Hepatocyte (in vitro differentiated cells): ENCODE measurements around the gene THRSP. TPM values are rescaled to one million over a fixed set of nuclear protein-coding genes. Genes with fewer than 3 reads are reported as not detected.
"Not testable (repeated sequence)": the region's sequence is repeated elsewhere in the genome, so short reads cannot be mapped to it uniquely, and the experiment has no call there.

ENCODE experiments used
- DNase-seq: peaks from one replicate; pipeline ENCODE4 v3.0.0-alpha.2; 2016; ENCODE audit warnings: low spot score
- H2AFZ ChIP-seq: fragments of 200-600 bp; sonication (generic); 2 replicates; pipeline ENCODE4 v1.6.0; 2016; ENCODE audit warnings: antibody characterized with exemption, mild to moderate bottlenecking
- H3K27ac ChIP-seq: fragments of 200-600 bp; sonication (generic); 2 replicates; pipeline ENCODE4 v1.5.1; 2016; ENCODE audit warnings: mild to moderate bottlenecking
- H3K27me3 ChIP-seq: fragments of 200-600 bp; sonication (generic); 2 replicates; pipeline ENCODE4 v1.6.1; 2016
- H3K36me3 ChIP-seq: fragments of 200-600 bp; sonication (generic); replicated peaks from 2 replicates; pipeline ENCODE4 v1.5.1; 2016; ENCODE audit warnings: low read depth; ENCODE audit not compliant: insufficient read depth
- H3K4me1 ChIP-seq: fragments of 200-600 bp; sonication (generic); 2 replicates; pipeline ENCODE4 v1.5.1; 2016; ENCODE audit warnings: mild to moderate bottlenecking, moderate library complexity; ENCODE audit not compliant: insufficient read depth
- H3K4me2 ChIP-seq: fragments of 200-600 bp; sonication (generic); 2 replicates; pipeline ENCODE4 v1.6.0; 2016
- H3K4me3 ChIP-seq: fragments of 200-600 bp; sonication (generic); 2 replicates; pipeline ENCODE4 v1.5.1; 2016; ENCODE audit warnings: mild to moderate bottlenecking
- H3K79me2 ChIP-seq: fragments of 200-600 bp; sonication (generic); 2 replicates; pipeline ENCODE4 v1.6.0; 2017; ENCODE audit warnings: mild to moderate bottlenecking
- H3K9me2 ChIP-seq: fragments of 200-600 bp; sonication (generic); replicated peaks from 2 replicates; pipeline ENCODE4 v1.6.0; 2017; ENCODE audit warnings: mild to moderate bottlenecking; ENCODE audit not compliant: insufficient read depth
- H3K9me3 ChIP-seq: fragments of 200-600 bp; sonication (generic); 2 replicates; pipeline ENCODE4 v1.5.1; 2016; ENCODE audit warnings: low read depth, mild to moderate bottlenecking
- H4K20me1 ChIP-seq: fragments of 200-600 bp; sonication (generic); 2 replicates; pipeline ENCODE4 v1.6.0; 2016; ENCODE audit warnings: mild to moderate bottlenecking; ENCODE audit not compliant: insufficient read depth, poor library complexity, severe bottlenecking
- CTCF ChIP-seq: fragments of 200-600 bp; sonication (generic); IDR thresholded peaks from 2 replicates; pipeline ENCODE4 v1.5.1; 2016; ENCODE audit warnings: antibody characterized with exemption, mild to moderate bottlenecking; ENCODE audit not compliant: poor library complexity
- EZH2 ChIP-seq: fragments of 200-600 bp; sonication (generic); IDR thresholded peaks from 2 replicates; pipeline ENCODE4 v1.6.1; 2016; ENCODE audit warnings: antibody characterized with exemption, mild to moderate bottlenecking, borderline replicate concordance
- EZH2phosphoT487 ChIP-seq: fragments of 200-600 bp; sonication (generic); IDR thresholded peaks from one replicate; pipeline ENCODE4 v1.6.1; 2018; ENCODE audit warnings: antibody characterized with exemption, mild to moderate bottlenecking, low read depth, moderate library complexity; ENCODE audit not compliant: unreplicated experiment, severe bottlenecking
- WGBS: methylation state at CpG from one replicate; pipeline ENCODE4 v1.1.6; 2016; ENCODE audit warnings: low lambda C conversion rate; ENCODE audit errors: missing lambda C conversion rate; 5-methylcytosine and 5-hydroxymethylcytosine counted together
- polyA plus RNA-seq: library from polyadenylated mRNA; unstranded; fragments of >200 nt; fragmentation: Nextera tagmentation; extraction: Ambion mirVana; gene quantifications from 2 replicates; pipeline ENCODE4 v1.2.1, GENCODE V29; 2016
- total RNA-seq: library from RNA; depleted of rRNA; stranded (reverse); fragments of >200 nt; gene quantifications from 2 replicates; pipeline ENCODE4 v1.2.3, GENCODE V29; 2014

The THRSP gene
- 0.17 TPM in 1 of 2 replicates, not detected in the other for total RNA-seq
- polyA plus RNA-seq = 0.13 and 0.17 TPM in 2 replicates

GRCh38 chr11:78063440-78064181 lies at the start of gene THRSP:
Gene THRSP (plus strand): TSS chr11:78063861. CDS start chr11:78063882, 21 bp downstream.
- no peaks in the 10 kb centered on the region for H3K9me3 ChIP-seq
- no peak for DNase-seq
- no peak within 1 kb of the TSS for H2AFZ ChIP-seq
- no peaks in the 10 kb centered on the region for H4K20me1 ChIP-seq
- no peaks in the 10 kb centered on the region for H3K36me3 ChIP-seq
- no peaks in the 10 kb centered on the region for H3K9me2 ChIP-seq
- 97% methylated on average over 14 of the region's 14 CpGs for WGBS
- H3K27me3 ChIP-seq = no peaks in the 10 kb centered on the region
- H3K79me2 ChIP-seq = no peaks in the 10 kb centered on the region
- H3K27ac ChIP-seq = no peak within 1 kb of the TSS
- TF ChIP-seq EZH2 = no peak
- no peak for TF ChIP-seq EZH2phosphoT487
- no peak for TF ChIP-seq CTCF
- H3K4me2 ChIP-seq = no peak within 1 kb of the TSS
- H3K4me1 ChIP-seq = no peaks in the 10 kb centered on the region
- no peak within 1 kb of the TSS for H3K4me3 ChIP-seq

- not testable (repeated sequence) for H3K79me2 ChIP-seq, H3K27me3 ChIP-seq, H3K4me3 ChIP-seq, H3K9me2 ChIP-seq, H3K9me3 ChIP-seq, H3K4me1 ChIP-seq, DNase-seq, H4K20me1 ChIP-seq, H3K27ac ChIP-seq, H2AFZ ChIP-seq, H3K36me3 ChIP-seq, H3K4me2 ChIP-seq
- 93% methylated on average over 6 of the region's 6 CpGs for WGBS
These were observed 48.6 kb upstream of the THRSP start for GRCh38 chr11:78014937-78015520.

- H3K9me2 ChIP-seq = no peaks in the 10 kb centered on the region
- no peaks in the 10 kb centered on the region for H4K20me1 ChIP-seq
- no peak overlapping the region for H3K4me3 ChIP-seq
- H3K36me3 ChIP-seq = no peaks in the 10 kb centered on the region
- peaks cover 9% of the 10 kb centered on the region for H3K4me1 ChIP-seq
- TF ChIP-seq EZH2 (no peak), EZH2phosphoT487 (no peak), CTCF (no peak)
- H2AFZ ChIP-seq = no peak overlapping the region
- no peaks in the 10 kb centered on the region for H3K27me3 ChIP-seq
- no peak for DNase-seq
- H3K9me3 ChIP-seq = no peaks in the 10 kb centered on the region
- H3K4me2 ChIP-seq = no peak overlapping the region
- 89% methylated on average over 1 of the region's 1 CpG for WGBS
- no peaks in the 10 kb centered on the region for H3K79me2 ChIP-seq
- no peak overlapping the region for H3K27ac ChIP-seq
These were observed 47.8 kb upstream of the THRSP start for GRCh38 chr11:78015878-78016277.

- no peak for DNase-seq
- Histone ChIP-seq H3K27ac (peak overlapping the region; percentile 61), H3K9me2 (no peaks in the 10 kb centered on the region), H3K36me3 (no peaks in the 10 kb centered on the region), H3K4me3 (no peak overlapping the region), H4K20me1 (no peaks in the 10 kb centered on the region), H3K79me2 (no peaks in the 10 kb centered on the region), H3K4me1 (peaks cover 9% of the 10 kb centered on the region), H3K9me3 (no peaks in the 10 kb centered on the region), H3K4me2 (peak overlapping the region; percentile 46), H3K27me3 (no peaks in the 10 kb centered on the region), H2AFZ (no peak overlapping the region)
- 35% methylated on average over 4 of the region's 4 CpGs for WGBS
- no peak for TF ChIP-seq EZH2
- no peak for TF ChIP-seq EZH2phosphoT487
- TF ChIP-seq CTCF = no peak
These were observed 43.9 kb upstream of the THRSP start for GRCh38 chr11:78019808-78020207.
